ENCODE results near the gene GAP43. TPM values are rescaled to one million over a fixed set of nuclear protein-coding genes. Genes with fewer than 3 reads are reported as not detected.

The GAP43 gene
- total and polyA plus RNA-seq, 2 of the 4 experiments (the other 2 are of a cell fraction), result 0.36 to 0.51 TPM

DNA sequence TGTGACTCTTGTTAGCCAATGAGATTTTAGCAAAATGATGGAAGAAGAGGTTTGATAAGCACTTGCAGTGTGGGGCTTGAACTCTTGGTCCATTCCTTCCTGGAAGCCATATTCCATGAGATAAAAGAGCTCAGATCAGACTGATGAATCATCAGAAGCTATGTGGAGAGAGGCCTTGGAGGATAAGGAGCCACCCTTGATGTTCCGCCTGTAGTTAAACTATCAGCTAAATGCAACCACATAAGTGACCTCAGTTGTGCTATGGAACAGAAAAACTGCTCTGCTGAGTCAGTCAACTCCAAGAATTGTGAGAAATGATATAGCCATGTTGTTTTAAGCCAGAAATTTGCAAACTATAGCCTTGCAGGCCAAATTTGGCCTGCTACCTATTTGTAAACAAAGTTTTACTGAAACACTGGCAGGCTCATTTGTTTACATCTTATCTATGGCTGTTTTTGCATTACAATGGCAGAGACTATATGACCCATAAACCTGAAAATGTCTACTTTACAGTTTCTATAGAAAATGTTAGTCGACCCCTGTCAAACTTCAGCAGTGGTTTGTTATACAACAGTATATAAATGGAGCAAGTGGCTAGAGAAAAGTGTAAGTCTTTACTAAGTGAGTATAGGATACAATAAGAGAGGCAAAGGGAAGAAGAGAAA lies 27.6 kb upstream of the GAP43 start:
- Histone ChIP-seq H3K79me1 (ENCODE audit: low read depth in 1 of 2, low read length in 2 of 2) (no peaks in the 10 kb centered on the region), H2AK5ac (ENCODE audit: low read depth, low read length) (no peak overlapping the region), H3K4me2 (ENCODE audit: low read depth, low read length) (no peak overlapping the region), H3K18ac (ENCODE audit: low read depth, low read length) (no peak overlapping the region), H3K4ac (ENCODE audit: low read depth, low read length) (no peak overlapping the region), H2BK20ac (ENCODE audit: low read depth, low read length) (no peak overlapping the region), H3K56ac (ENCODE audit: extremely low read depth, insufficient read depth, low read length) (no peak overlapping the region), H4K5ac (ENCODE audit: low read depth, low read length) (no peak overlapping the region), H2BK120ac (ENCODE audit: low read depth, low read length) (no peak overlapping the region), H4K91ac (ENCODE audit: insufficient read depth, low read depth, low read length) (no peak overlapping the region), H2BK5ac (ENCODE audit: low read depth, low read length, poor library complexity, severe bottlenecking) (no peak overlapping the region), H2BK15ac (ENCODE audit: low read depth, low read length) (no peak overlapping the region), H3K9me1 (ENCODE audit: insufficient read depth, low read length) (no peaks in the 10 kb centered on the region), H3K4me3 (ENCODE audit: insufficient read depth, low read depth, low read length) (no peak overlapping the region), H3K4me1 (ENCODE audit: control insufficient read depth, insufficient read depth, low read length) (no peaks in the 10 kb centered on the region), H3K14ac (replicated peaks; ENCODE audit: low read depth, low read length) (no peak overlapping the region), H2AFZ (replicated peaks; ENCODE audit: low read length, poor library complexity) (no peak overlapping the region), H4K8ac (ENCODE audit: low read depth in 2 of 2, low read length in 2 of 2) (no peak overlapping the region), H2AK9ac (replicated peaks; ENCODE audit: low read depth, low read length, poor library complexity) (no peak overlapping the region), H3K9me3 (ENCODE audit: control insufficient read depth, insufficient read depth, low read length) (peaks cover 3% of the 10 kb centered on the region; the same call in 1 of the 2 replicates), H3K27ac (ENCODE audit: insufficient read depth, low read length) (no peak overlapping the region), H4K20me1 (ENCODE audit: insufficient read depth, low read length) (no peaks in the 10 kb centered on the region), H3K9ac (ENCODE audit: low read depth, low read length) (no peak overlapping the region), H3K36me3 (ENCODE audit: control insufficient read depth, insufficient read depth, low read length) (no peaks in the 10 kb centered on the region), H3K27me3 (ENCODE audit: control insufficient read depth, insufficient read depth, low read length) (no peaks in the 10 kb centered on the region; the same call in 1 of the 2 replicates), H3K23ac (ENCODE audit: low read depth, low read length) (no peak overlapping the region)
- POLR2A ChIA-PET (ENCODE audit: unreplicated experiment), result no interaction called here
- BruUV-seq (replicated peaks), result no TSS peak
- dilution Hi-C loops (cut with HindIII; ENCODE audit: low sequenced_read_pairs, unreplicated experiment), result no loop called here
- intact Hi-C loops (cut with micrococcal nuclease), result no loop called here
- CTCF ChIA-PET, result no interaction called here
- no peak for ATAC-seq (ENCODE audit: low read depth)
- in situ Hi-C loops (cut with MboI; ENCODE audit: low sequenced_read_pairs), result no loop called here
- WGBS, 2 experiments (ENCODE audit: extremely low coverage in 2 of 2, insufficient read length in 1 of 2), result no CpG with 5 or more reads among the region's 2 CpGs
- peak; percentile 10 for DNase-seq
- TF ChIP-seq BHLHE40 (IDR thresholded peaks at IDR 0.05; ENCODE audit: low read depth, low read length) (no peak), RFX5 (IDR thresholded peaks at IDR 0.05; ENCODE audit: low read depth, low read length) (no peak), CEBPB (IDR thresholded peaks at IDR 0.05; ENCODE audit: low read depth, low read length) (no peak), RCOR1 (IDR thresholded peaks at IDR 0.05; ENCODE audit: insufficient replicate concordance, low read length) (no peak), RAD21 (IDR thresholded peaks at IDR 0.05; ENCODE audit: low read length) (no peak), MAZ (IDR thresholded peaks at IDR 0.05; ENCODE audit: borderline replicate concordance, low read depth, low read length) (no peak), FOS (IDR thresholded peaks at IDR 0.05; ENCODE audit: low read depth, low read length) (no peak), CHD1 (IDR thresholded peaks at IDR 0.05; ENCODE audit: low read depth, low read length) (no peak), NFE2L2 (IDR thresholded peaks at IDR 0.05; ENCODE audit: low read depth, low read length) (no peak), ELK1 (IDR thresholded peaks at IDR 0.05; ENCODE audit: borderline replicate concordance, low read depth, low read length) (no peak), POLR2A (IDR thresholded peaks at IDR 0.05; ENCODE audit: low read depth, low read length) (no peak)
- TF ChIP-seq, protein P1, sequence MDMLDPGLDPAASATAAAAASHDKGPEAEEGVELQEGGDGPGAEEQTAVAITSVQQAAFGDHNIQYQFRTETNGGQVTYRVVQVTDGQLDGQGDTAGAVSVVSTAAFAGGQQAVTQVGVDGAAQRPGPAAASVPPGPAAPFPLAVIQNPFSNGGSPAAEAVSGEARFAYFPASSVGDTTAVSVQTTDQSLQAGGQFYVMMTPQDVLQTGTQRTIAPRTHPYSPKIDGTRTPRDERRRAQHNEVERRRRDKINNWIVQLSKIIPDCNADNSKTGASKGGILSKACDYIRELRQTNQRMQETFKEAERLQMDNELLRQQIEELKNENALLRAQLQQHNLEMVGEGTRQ (IDR thresholded peaks at IDR 0.05; ENCODE audit: low read depth, low read length), result no peak
- TF ChIP-seq, protein P2, sequence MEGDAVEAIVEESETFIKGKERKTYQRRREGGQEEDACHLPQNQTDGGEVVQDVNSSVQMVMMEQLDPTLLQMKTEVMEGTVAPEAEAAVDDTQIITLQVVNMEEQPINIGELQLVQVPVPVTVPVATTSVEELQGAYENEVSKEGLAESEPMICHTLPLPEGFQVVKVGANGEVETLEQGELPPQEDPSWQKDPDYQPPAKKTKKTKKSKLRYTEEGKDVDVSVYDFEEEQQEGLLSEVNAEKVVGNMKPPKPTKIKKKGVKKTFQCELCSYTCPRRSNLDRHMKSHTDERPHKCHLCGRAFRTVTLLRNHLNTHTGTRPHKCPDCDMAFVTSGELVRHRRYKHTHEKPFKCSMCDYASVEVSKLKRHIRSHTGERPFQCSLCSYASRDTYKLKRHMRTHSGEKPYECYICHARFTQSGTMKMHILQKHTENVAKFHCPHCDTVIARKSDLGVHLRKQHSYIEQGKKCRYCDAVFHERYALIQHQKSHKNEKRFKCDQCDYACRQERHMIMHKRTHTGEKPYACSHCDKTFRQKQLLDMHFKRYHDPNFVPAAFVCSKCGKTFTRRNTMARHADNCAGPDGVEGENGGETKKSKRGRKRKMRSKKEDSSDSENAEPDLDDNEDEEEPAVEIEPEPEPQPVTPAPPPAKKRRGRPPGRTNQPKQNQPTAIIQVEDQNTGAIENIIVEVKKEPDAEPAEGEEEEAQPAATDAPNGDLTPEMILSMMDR (conservative IDR thresholded peaks at IDR 0.05; ENCODE audit: low read depth, low read length), result no peak
